H1 (cell line): ENCODE data around the gene C2CD4C. TPM values are rescaled to one million over a fixed set of nuclear protein-coding genes. Genes with fewer than 3 reads are reported as not detected.

ENCODE experiments used
- CTCF ChIA-PET: fragments of 300-600 bp; sonication (Branson Sonifier 250); formaldehyde crosslinking; loops from one replicate; lab custom pipeline; 2021; ENCODE audit not compliant: partially characterized antibody; lab: Charles Lee
- POLR2A ChIA-PET: fragments of 300-600 bp; sonication (Branson Sonifier 250); formaldehyde crosslinking; loops from one replicate; lab custom pipeline; 2021; ENCODE audit warnings: inconsistent platforms; ENCODE audit not compliant: partially characterized antibody; lab: Charles Lee
- DNase-seq, 2 experiments: peaks; one replicate each; pipeline versions ENCODE4 v3.0.0 to v3.0.0-alpha.2; 2010 to 2022; ENCODE audit warnings: low spot score in 2 of 2, low read depth in 1 of 2, mixed read lengths in 1 of 2
- FAIRE-seq: peaks from 2 replicates; lab custom pipeline; 2011; peaks lifted over from hg19 to GRCh38; lab: Jason Lieb, UNC
- H2AFZ ChIP-seq: 2 replicates; pipeline ENCODE4 v1.8.1; 2012; ENCODE audit warnings: low read length, inconsistent platforms
- H2AK5ac ChIP-seq: 2 replicates; pipeline ENCODE4 v1.6.1; 2013; ENCODE audit warnings: low read depth, low read length
- H2BK120ac ChIP-seq: replicated peaks from 2 replicates; pipeline ENCODE3; 2013; ENCODE audit warnings: low read depth, low read length, inconsistent platforms
- H2BK12ac ChIP-seq: 2 replicates; pipeline ENCODE4 v1.6.1; 2013; ENCODE audit warnings: low read depth, low read length
- H2BK15ac ChIP-seq: 2 replicates; pipeline ENCODE4 v1.6.1; 2013; ENCODE audit warnings: low read length
- H2BK20ac ChIP-seq: 2 replicates; pipeline ENCODE4 v1.6.1; 2013; ENCODE audit warnings: low read length
- H2BK5ac ChIP-seq: 2 replicates; pipeline ENCODE4 v1.6.1; 2013; ENCODE audit warnings: low read depth, low read length
- H3K14ac ChIP-seq: 2 replicates; pipeline ENCODE4 v1.6.1; 2013; ENCODE audit warnings: inconsistent platforms; ENCODE audit not compliant: insufficient read length
- H3K18ac ChIP-seq: 2 replicates; pipeline ENCODE4 v1.6.1; 2013; ENCODE audit warnings: low read length; ENCODE audit errors: extremely low read depth
- H3K23ac ChIP-seq: 2 replicates; pipeline ENCODE4 v1.6.1; 2013; ENCODE audit warnings: inconsistent platforms; ENCODE audit not compliant: insufficient read length
- H3K23me2 ChIP-seq: 2 replicates; pipeline ENCODE4 v1.6.1; 2013; ENCODE audit warnings: low read depth, low read length
- H3K27ac ChIP-seq: 2 replicates; pipeline ENCODE4 v1.6.1; 2011; ENCODE audit warnings: low read depth, low read length, inconsistent platforms
- H3K27me3 ChIP-seq, 4 experiments: replicated peaks in 1 of 4; 1 replicate in 1 of 4; 2 replicates in 3 of 4; pipeline versions ENCODE4 v1.6.1 to v1.8.1; 2011 to 2013; ENCODE audit warnings: low read length in 3 of 4, mild to moderate bottlenecking in 3 of 4, inconsistent platforms in 2 of 4, mixed read lengths in 2 of 4, moderate library complexity in 1 of 4; ENCODE audit not compliant: control insufficient read depth in 3 of 4, insufficient read depth in 3 of 4; ENCODE audit errors: extremely low read depth in 1 of 4
- H3K36me3 ChIP-seq, 4 experiments: 2 replicates each; pipeline versions ENCODE4 v1.6.1 to v1.8.1; 2011 to 2013; ENCODE audit warnings: mild to moderate bottlenecking in 4 of 4, low read length in 3 of 4, moderate library complexity in 2 of 4, control low read depth in 1 of 4, inconsistent platforms in 1 of 4; ENCODE audit not compliant: insufficient read depth in 4 of 4, control insufficient read depth in 2 of 4
- H3K4ac ChIP-seq: replicated peaks from 2 replicates; pipeline ENCODE3; 2013; ENCODE audit warnings: low read length, low read depth, mixed read lengths, inconsistent platforms; ENCODE audit not compliant: insufficient read length
- H3K4me1 ChIP-seq, 4 experiments: replicated peaks in 1 of 4; 1 replicate in 1 of 4; 2 replicates in 3 of 4; pipeline versions ENCODE4 v1.6.1 to v1.8.1; 2011 to 2013; ENCODE audit warnings: low read length in 3 of 4, inconsistent platforms in 2 of 4, mixed read lengths in 1 of 4; ENCODE audit not compliant: insufficient read depth in 4 of 4, control insufficient read depth in 3 of 4
- H3K4me2 ChIP-seq, 2 experiments: 2 replicates each; pipeline versions ENCODE4 v1.6.1 to v1.8.1; 2011 to 2013; ENCODE audit warnings: low read depth in 2 of 2, low read length in 2 of 2, control low read depth in 1 of 2, inconsistent platforms in 1 of 2, mild to moderate bottlenecking in 1 of 2; ENCODE audit not compliant: insufficient read depth in 1 of 2
- H3K4me3 ChIP-seq, 4 experiments: fragments of 200-600, 300-600 bp in 1 of 4; sonication (generic), shearing (Covaris generic), sonication (Bioruptor Twin) in 1 of 4; 2 replicates each; pipeline versions ENCODE4 v1.5.1 to v1.8.1; 2011 to 2016; ENCODE audit warnings: low read length in 4 of 4, low read depth in 3 of 4, control low read depth in 2 of 4, inconsistent platforms in 2 of 4, mild to moderate bottlenecking in 2 of 4, mixed read lengths in 1 of 4, moderate library complexity in 1 of 4; ENCODE audit not compliant: insufficient read depth in 2 of 4; ENCODE audit errors: extremely low read depth in 1 of 4
- H3K56ac ChIP-seq: replicated peaks from 2 replicates; pipeline ENCODE3; 2013; ENCODE audit warnings: low read depth, mild to moderate bottlenecking, mixed read lengths, low read length, inconsistent platforms; ENCODE audit not compliant: insufficient read length
- H3K79me1 ChIP-seq: 2 replicates; pipeline ENCODE4 v1.6.1; 2013; ENCODE audit warnings: low read depth, low read length, control low read depth
- H3K79me2 ChIP-seq, 2 experiments: 2 replicates each; pipeline versions ENCODE4 v1.6.1 to v1.8.1; 2012 to 2013; ENCODE audit warnings: low read length in 2 of 2, mild to moderate bottlenecking in 2 of 2, inconsistent platforms in 1 of 2; ENCODE audit not compliant: insufficient read depth in 2 of 2, control insufficient read depth in 1 of 2
- H3K9ac ChIP-seq, 4 experiments: replicated peaks in 1 of 4; 1 replicate in 1 of 4; 2 replicates in 3 of 4; pipeline versions ENCODE4 v1.6.1 to v1.8.1; 2011 to 2013; ENCODE audit warnings: low read depth in 3 of 4, low read length in 3 of 4, control low read depth in 2 of 4, mild to moderate bottlenecking in 2 of 4, moderate library complexity in 2 of 4, inconsistent platforms in 1 of 4; ENCODE audit errors: extremely low read depth in 1 of 4
- H3K9me3 ChIP-seq, 2 experiments: 2 replicates each; pipeline versions ENCODE4 v1.6.1 to v1.8.1; 2012 to 2013; ENCODE audit warnings: mild to moderate bottlenecking in 2 of 2, moderate library complexity in 2 of 2, control low read depth in 1 of 2, inconsistent platforms in 1 of 2, low read depth in 1 of 2, low read length in 1 of 2, mixed read lengths in 1 of 2; ENCODE audit not compliant: insufficient read depth in 2 of 2
- H4K20me1 ChIP-seq, 2 experiments: replicated peaks in 1 of 2; 2 replicates each; pipeline versions ENCODE3 to v1.8.1; 2011 to 2013; ENCODE audit warnings: inconsistent platforms in 2 of 2, low read length in 2 of 2, mild to moderate bottlenecking in 1 of 2; ENCODE audit not compliant: insufficient read depth in 2 of 2, control insufficient read depth in 1 of 2
- H4K5ac ChIP-seq: 2 replicates; pipeline ENCODE4 v1.6.1; 2013; ENCODE audit warnings: low read length, low read depth, mixed read lengths, inconsistent platforms; ENCODE audit not compliant: insufficient read length
- H4K8ac ChIP-seq: 2 replicates; pipeline ENCODE4 v1.8.0; 2013; ENCODE audit warnings: mild to moderate bottlenecking, moderate library complexity, low read length, inconsistent platforms; ENCODE audit not compliant: insufficient read depth; ENCODE audit errors: extremely low read depth
- H4K91ac ChIP-seq: replicated peaks from 2 replicates; pipeline ENCODE3; 2013; ENCODE audit warnings: low read length, mixed read lengths, inconsistent platforms; ENCODE audit not compliant: insufficient read length
- BCL11A ChIP-seq, 2 experiments: IDR thresholded peaks; one replicate each; pipeline ENCODE4 v1.6.1; 2011; ENCODE audit warnings: low read depth in 2 of 2, low read length in 2 of 2, mild to moderate bottlenecking in 2 of 2
- FOSL1 ChIP-seq: IDR thresholded peaks from 2 replicates; pipeline ENCODE4 v1.6.1; 2011; ENCODE audit warnings: mild to moderate bottlenecking, low read depth, low read length, moderate library complexity; ENCODE audit not compliant: insufficient read depth
- GTF2F1 ChIP-seq: IDR thresholded peaks from 2 replicates; pipeline ENCODE4 v1.6.1; 2012; ENCODE audit warnings: low read depth, low read length, improper control_type of control experiment, borderline replicate concordance
- HDAC2 ChIP-seq, 2 experiments: fragments of 300-600 bp in 1 of 2; sonication (generic) in 1 of 2; IDR thresholded peaks; 2 replicates each; pipeline ENCODE4 v1.6.1; 2011 to 2012; ENCODE audit warnings: low read depth in 2 of 2, low read length in 2 of 2, mild to moderate bottlenecking in 2 of 2, moderate library complexity in 2 of 2, borderline replicate concordance in 1 of 2, inconsistent platforms in 1 of 2
- JUN ChIP-seq: IDR thresholded peaks from 2 replicates; pipeline ENCODE4 v1.6.1; 2011; ENCODE audit warnings: low read depth, mild to moderate bottlenecking, improper control_type of control experiment, low read length
- KDM4A ChIP-seq: IDR thresholded peaks from one replicate; pipeline ENCODE4 v1.7.1; 2012; ENCODE audit warnings: low read depth, mild to moderate bottlenecking, moderate library complexity, low read length, inconsistent platforms; ENCODE audit not compliant: severe bottlenecking
- POLR2A ChIP-seq, 2 experiments: IDR thresholded peaks; 1 replicate in 1 of 2; 2 replicates in 1 of 2; pipeline ENCODE4 v1.6.1; 2011; ENCODE audit warnings: low read depth in 2 of 2, low read length in 2 of 2, mild to moderate bottlenecking in 2 of 2; ENCODE audit errors: control extremely low read depth in 1 of 2
- POLR2AphosphoS5 ChIP-seq: IDR thresholded peaks from 2 replicates; pipeline ENCODE4 v1.6.1; 2011; ENCODE audit warnings: low read depth, low read length
- RXRA ChIP-seq: IDR thresholded peaks from 2 replicates; pipeline ENCODE4 v1.6.1; 2011; ENCODE audit warnings: low read depth, mild to moderate bottlenecking, low read length, moderate library complexity; ENCODE audit not compliant: insufficient read depth
- SIX5 ChIP-seq: IDR thresholded peaks from 2 replicates; pipeline ENCODE4 v1.6.1; 2011; ENCODE audit warnings: mild to moderate bottlenecking, low read depth, low read length
- WGBS, 2 experiments: shearing (Covaris generic) in 1 of 2; methylation state at CpG; one replicate each; pipeline versions ENCODE4 v1.1.6 to v1.1.7; 2013 to 2015; ENCODE audit warnings: low lambda C conversion rate in 2 of 2, mixed read lengths in 2 of 2, inconsistent platforms in 1 of 2, low coverage in 1 of 2, missing lambda C conversion rate in 1 of 2; ENCODE audit not compliant: insufficient replicate concordance in 2 of 2, insufficient coverage in 1 of 2, insufficient read length in 1 of 2; ENCODE audit errors: extremely low coverage in 1 of 2, missing lambda C conversion rate in 1 of 2; 5-methylcytosine and 5-hydroxymethylcytosine counted together
- polyA plus RNA-seq, 7 experiments: library from polyadenylated mRNA; depleted of rRNA in 3 of 7; stranded (reverse) in 5 of 7; unstranded in 2 of 7; fragments of >200 nt in 5 of 7; fragments of 200-250 nt in 2 of 7; gene quantifications; 1 replicate in 5 of 7; 2 replicates in 1 of 7; 4 replicates in 1 of 7; pipeline versions ENCODE4 v1.2.1 to v1.2.3, GENCODE V29; 2011 to 2013; ENCODE audit warnings: missing spikeins in 2 of 7, mixed read lengths in 2 of 7
- total RNA-seq: library from RNA; stranded (reverse); fragmentation: NEBNext Ultra II Directional; extraction: Animal tissue kit (Norgen Biotek cat#: 25700); gene quantifications from 2 replicates; pipeline ENCODE4 v1.2.1, GENCODE V29; 2021
- TF ChIP-seq, protein P1 (sequence below): IDR thresholded peaks from 2 replicates; pipeline ENCODE4 v1.6.1; 2011; ENCODE audit warnings: low read depth, mild to moderate bottlenecking, low read length; ENCODE audit not compliant: insufficient read depth

Gene C2CD4C
- total and polyA plus RNA-seq, 2 of the 8 experiments (the other 6 are each of a cell fraction or from before 2014, with no cell fraction given) = 3.8 to 6.3 TPM

DNA sequence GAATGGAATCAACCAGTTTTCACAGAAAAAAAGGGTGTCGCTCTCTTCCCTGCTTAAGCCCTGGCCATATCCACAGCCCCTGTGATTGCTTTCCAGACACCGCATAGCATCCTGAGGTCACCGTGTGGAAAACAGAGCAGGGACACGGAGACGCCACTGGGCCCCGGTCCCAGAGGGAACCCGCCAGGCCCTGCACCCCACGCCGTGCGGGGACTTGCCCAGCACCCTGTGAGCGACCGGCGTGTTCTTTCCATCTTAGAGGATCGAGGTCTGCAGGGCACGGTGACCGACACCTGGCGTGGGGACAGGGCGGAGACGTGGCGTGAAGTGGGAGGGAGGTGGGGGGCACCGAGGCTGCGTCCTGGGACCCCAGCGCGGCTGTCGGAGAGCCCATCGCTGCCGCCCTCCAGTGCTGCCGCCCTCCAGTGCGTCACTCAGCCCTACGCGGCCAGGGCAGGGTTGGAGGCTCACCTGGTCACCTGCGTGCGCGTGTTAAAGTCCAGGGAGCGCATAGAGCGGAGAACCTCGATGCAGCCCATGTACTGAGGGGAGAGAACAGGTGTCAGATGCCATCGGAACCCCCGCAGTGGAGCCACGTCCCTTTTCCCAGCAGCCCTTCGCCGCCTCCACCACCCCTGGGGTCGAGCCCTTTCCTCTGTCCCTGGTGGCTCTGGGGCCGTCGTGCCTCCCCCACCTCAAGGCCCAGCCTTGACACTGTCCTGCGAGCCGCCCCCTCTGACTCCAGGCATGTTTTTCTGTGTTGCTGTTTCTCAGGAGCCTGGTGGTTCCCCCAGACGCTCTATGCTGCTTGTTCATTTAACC lies 31.7 kb upstream of the C2CD4C start:
- no peak for DNase-seq
- Histone ChIP-seq H2BK15ac (no peak overlapping the region), H3K27me3 (no peaks in the 10 kb centered on the region), H3K4me2 (no peak overlapping the region), H2BK12ac (0 out of 2 replicates have a peak overlapping the region, but pooled peaks have one; percentile 3), H4K20me1 (peaks cover 0 to 5% of the 10 kb centered on the region in 2 experiments), H3K9me3 (no peaks in the 10 kb centered on the region), H3K4me1 (peaks cover 0 to 11% (median 2%) of the 10 kb centered on the region in 4 experiments; a peak in 3 of 7 replicates), H3K56ac (no peak overlapping the region), H3K27ac (no peak overlapping the region), H2BK5ac (no peak overlapping the region), H2BK120ac (no peak overlapping the region), H2AFZ (no peak overlapping the region), H3K23ac (no peak overlapping the region), H3K23me2 (peaks cover 22% of the 10 kb centered on the region; the same call in 1 of the 2 replicates), H3K4ac (no peak overlapping the region), H3K18ac (no peak overlapping the region; the same call in 1 of the 2 replicates), H4K91ac (no peak overlapping the region), H3K14ac (no peak overlapping the region), H3K4me3 (no peak overlapping the region), H3K36me3 (no peaks in the 10 kb centered on the region), H2AK5ac (no peak overlapping the region), H3K79me1 (no peaks in the 10 kb centered on the region), H2BK20ac (no peak overlapping the region), H4K5ac (no peak overlapping the region), H3K9ac (no peak overlapping the region), H3K79me2 (no peaks in the 10 kb centered on the region), H4K8ac (no peak overlapping the region; the same call in 1 of the 2 replicates)
- ChIA-PET CTCF (interaction anchor here (0.9 kb wide), 1 partner anchor 166 kb away, joined by 3 read pairs; no protein-coding TSS in a partner anchor), POLR2A (interaction anchor here (1.0 kb wide), 1 partner anchor 9 kb away, joined by 3 read pairs; no protein-coding TSS in a partner anchor)
- no peak for FAIRE-seq
- WGBS, 2 experiments = 92% methylated on average over 36 of the region's 48 CpGs; no CpG with 5 or more reads in 1 of the 2 experiments
- TF ChIP-seq POLR2A (IDR thresholded peaks at IDR 0.05; ENCODE audit: control extremely low read depth in 1 of 2, low read depth in 2 of 2, low read length in 2 of 2) (no peak), SIX5 (no peak), HDAC2 (IDR thresholded peaks at IDR 0.05; ENCODE audit: borderline replicate concordance in 1 of 2, low read depth in 2 of 2, low read length in 2 of 2) (no peak), FOSL1 (no peak), GTF2F1 (no peak), POLR2AphosphoS5 (no peak), RXRA (no peak), KDM4A (no peak), BCL11A (IDR thresholded peaks at IDR 0.05; ENCODE audit: low read depth in 2 of 2, low read length in 2 of 2) (no peak), JUN (no peak)
- TF ChIP-seq, protein P1, sequence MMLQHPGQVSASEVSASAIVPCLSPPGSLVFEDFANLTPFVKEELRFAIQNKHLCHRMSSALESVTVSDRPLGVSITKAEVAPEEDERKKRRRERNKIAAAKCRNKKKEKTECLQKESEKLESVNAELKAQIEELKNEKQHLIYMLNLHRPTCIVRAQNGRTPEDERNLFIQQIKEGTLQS = no peak
